ENCODE data around the gene TMEM41A.
A peak's percentile ranks its signal among the peaks of the same experiment; 100 is the strongest.
"Not testable (repeated sequence)": the region's sequence is repeated elsewhere in the genome, so short reads cannot be mapped to it uniquely, and the experiment has no call there.

Gene TMEM41A

DNA sequence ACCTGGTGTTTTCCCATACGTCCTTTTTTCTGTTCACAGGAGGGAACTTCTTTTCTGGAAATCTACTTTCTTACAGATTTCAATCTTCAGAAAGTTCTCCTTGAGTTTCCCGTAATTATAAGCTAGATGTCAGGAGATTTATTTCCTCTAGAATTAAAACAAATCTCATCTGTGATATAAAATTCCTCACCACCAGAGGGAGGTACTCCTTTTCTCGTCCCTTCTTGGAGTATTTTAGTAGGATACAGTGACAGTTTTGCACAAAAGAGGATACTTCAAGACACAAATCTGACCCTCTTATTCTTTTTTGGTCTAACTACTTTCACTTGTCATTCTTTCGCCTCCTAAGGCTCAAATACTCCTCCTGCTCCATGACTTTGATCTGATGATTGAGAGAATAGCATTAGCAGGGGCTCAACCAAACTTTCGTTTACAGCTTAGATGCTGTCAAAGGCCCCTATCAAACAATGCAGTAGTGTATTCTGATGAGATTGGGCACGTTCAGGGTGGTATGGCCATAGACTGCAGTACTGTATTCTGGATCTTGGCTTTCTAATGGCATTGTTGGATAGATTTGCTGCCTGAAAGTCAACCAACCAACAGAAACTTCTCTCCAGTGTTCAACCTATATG is 38.0 kb downstream of the TMEM41A start:
- peak; percentile 39 for TF ChIP-seq CTCF (IDR thresholded peaks at IDR 0.05; ENCODE audit: low read depth, low read length, missing control alignments)
- DNase-seq (ENCODE audit: low read depth): peak; percentile 9
- H3K4me3 ChIP-seq (ENCODE audit: low read depth, low read length): no peak overlapping the region
- in situ Hi-C loops (cut with HindIII; ENCODE audit: low sequenced_read_pairs): no loop called here

- no peak overlapping the region for H3K4me3 ChIP-seq (ENCODE audit: low read depth, low read length)
- in situ Hi-C loops (cut with HindIII; ENCODE audit: low sequenced_read_pairs): no loop called here
- TF ChIP-seq CTCF (IDR thresholded peaks at IDR 0.05; ENCODE audit: low read depth, low read length, missing control alignments): no peak
- no peak for DNase-seq (ENCODE audit: low read depth)
These were observed 38.5 kb downstream of the TMEM41A start for GRCh38 chr3:185460309-185460708.

- in situ Hi-C loops (cut with HindIII; ENCODE audit: low sequenced_read_pairs): no loop called here
- no peak for DNase-seq (ENCODE audit: low read depth)
- TF ChIP-seq CTCF (IDR thresholded peaks at IDR 0.05; ENCODE audit: low read depth, low read length, missing control alignments): no peak
- no peak overlapping the region for H3K4me3 ChIP-seq (ENCODE audit: low read depth, low read length)
These were observed 41.5 kb downstream of the TMEM41A start for GRCh38 chr3:185457376-185457775.

- in situ Hi-C loops (cut with HindIII; ENCODE audit: low sequenced_read_pairs); DNase-seq (ENCODE audit: low read depth); H3K4me3 ChIP-seq (ENCODE audit: low read depth, low read length): not testable (repeated sequence)
These were observed 47.4 kb downstream of the TMEM41A start for GRCh38 chr3:185451432-185451831.

GRCh38 chr3:185448107-185448506 is 50.7 kb downstream of the TMEM41A start:
- in situ Hi-C loops (cut with HindIII; ENCODE audit: low sequenced_read_pairs): no loop called here
- DNase-seq (ENCODE audit: low read depth): no peak
- no peak overlapping the region for H3K4me3 ChIP-seq (ENCODE audit: low read depth, low read length)
- no peak for TF ChIP-seq CTCF (IDR thresholded peaks at IDR 0.05; ENCODE audit: low read depth, low read length, missing control alignments)

DNA sequence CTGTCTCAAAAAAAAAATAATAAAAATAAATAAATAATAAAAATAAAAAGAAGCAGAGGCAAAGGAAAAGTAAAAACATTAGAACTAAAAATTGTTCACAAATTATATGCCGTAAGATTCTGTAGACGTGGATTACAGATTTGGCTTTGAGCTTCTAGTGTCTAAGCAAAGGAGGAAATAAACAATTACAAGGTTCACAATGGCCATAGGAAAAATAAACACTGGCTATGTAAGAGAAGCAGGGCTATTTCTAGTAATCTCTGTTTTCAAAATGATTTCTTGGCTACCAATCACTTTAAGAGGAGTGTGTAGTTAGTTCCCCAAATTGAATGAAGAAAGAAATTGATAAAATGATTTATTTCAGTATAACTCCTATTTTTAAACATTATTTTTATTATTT is 54.5 kb downstream of the TMEM41A start:
- no peak overlapping the region for H3K4me3 ChIP-seq (ENCODE audit: low read depth, low read length)
- in situ Hi-C loops (cut with HindIII; ENCODE audit: low sequenced_read_pairs): no loop called here
- no peak for DNase-seq (ENCODE audit: low read depth)
- TF ChIP-seq CTCF (IDR thresholded peaks at IDR 0.05; ENCODE audit: low read depth, low read length, missing control alignments): no peak

- DNase-seq (ENCODE audit: low read depth): no peak
- TF ChIP-seq CTCF (IDR thresholded peaks at IDR 0.05; ENCODE audit: low read depth, low read length, missing control alignments): no peak
- in situ Hi-C loops (cut with HindIII; ENCODE audit: low sequenced_read_pairs): no loop called here
These were observed 56.8 kb downstream of the TMEM41A start for GRCh38 chr3:185442031-185442430.

More at GRCh38 chr3:185442031-185442430, 56.8 kb downstream of the TMEM41A start:
- H3K4me3 ChIP-seq (ENCODE audit: low read depth, low read length): no peak overlapping the region

Data from astrocyte of the cerebellum (primary cell).